Mesendoderm (in vitro differentiated cells): ENCODE measurements around the gene ISG20.

ENCODE experiments used
- DNase-seq: peaks from one replicate; pipeline ENCODE4 v3.0.0; 2013
- H2AK5ac ChIP-seq: 2 replicates; pipeline ENCODE4 v1.6.1; 2013; ENCODE audit warnings: low read length, inconsistent platforms
- H2BK120ac ChIP-seq: 2 replicates; pipeline ENCODE4 v1.6.1; 2013; ENCODE audit warnings: low read depth, mild to moderate bottlenecking, low read length, moderate library complexity, mixed read lengths
- H2BK15ac ChIP-seq: replicated peaks from 2 replicates; pipeline ENCODE4 v1.6.1; 2013; ENCODE audit warnings: low read depth, mild to moderate bottlenecking, moderate library complexity
- H2BK5ac ChIP-seq: 2 replicates; pipeline ENCODE4 v1.6.1; 2013; ENCODE audit warnings: low read length, inconsistent platforms
- H3K18ac ChIP-seq: 2 replicates; pipeline ENCODE4 v1.6.1; 2013; ENCODE audit warnings: mild to moderate bottlenecking, low read length, mixed read lengths
- H3K23ac ChIP-seq: one replicate; pipeline ENCODE4 v1.6.1; 2013; ENCODE audit warnings: low read length
- H3K27ac ChIP-seq: 2 replicates; pipeline ENCODE4 v1.5.1; 2013; ENCODE audit warnings: low read depth, mild to moderate bottlenecking, inconsistent platforms, low read length, moderate library complexity
- H3K27me3 ChIP-seq: 2 replicates; pipeline ENCODE4 v1.6.1; 2013; ENCODE audit warnings: low read length, control low read depth, mild to moderate bottlenecking, inconsistent platforms; ENCODE audit not compliant: insufficient read depth, poor library complexity
- H3K36me3 ChIP-seq: 2 replicates; pipeline ENCODE4 v1.6.1; 2013; ENCODE audit warnings: low read length, inconsistent platforms; ENCODE audit not compliant: control insufficient read depth, insufficient read depth
- H3K4ac ChIP-seq: one replicate; pipeline ENCODE4 v1.6.1; 2013; ENCODE audit warnings: low read depth, mild to moderate bottlenecking, low read length, moderate library complexity
- H3K4me1 ChIP-seq: 2 replicates; pipeline ENCODE4 v1.6.1; 2013; ENCODE audit warnings: low read depth, low read length, inconsistent platforms; ENCODE audit not compliant: control insufficient read depth
- H3K4me2 ChIP-seq: 2 replicates; pipeline ENCODE4 v1.6.1; 2013; ENCODE audit warnings: low read length
- H3K4me3 ChIP-seq: 2 replicates; pipeline ENCODE4 v1.5.1; 2013; ENCODE audit warnings: mild to moderate bottlenecking, low read length
- H3K56ac ChIP-seq: one replicate; pipeline ENCODE4 v1.6.1; 2013; ENCODE audit warnings: low read length
- H3K79me1 ChIP-seq: 2 replicates; pipeline ENCODE4 v1.6.1; 2013; ENCODE audit warnings: low read length, inconsistent platforms
- H3K79me2 ChIP-seq: 2 replicates; pipeline ENCODE4 v1.6.1; 2013; ENCODE audit warnings: mild to moderate bottlenecking, low read length; ENCODE audit not compliant: control insufficient read depth, insufficient read depth
- H3K9ac ChIP-seq: 2 replicates; pipeline ENCODE4 v1.6.1; 2013; ENCODE audit warnings: low read length, inconsistent platforms
- H4K5ac ChIP-seq: one replicate; pipeline ENCODE4 v1.6.1; 2013; ENCODE audit warnings: low read length
- H4K8ac ChIP-seq: one replicate; pipeline ENCODE4 v1.6.1; 2013; ENCODE audit warnings: low read depth, mild to moderate bottlenecking, control low read depth, low read length, moderate library complexity
- WGBS: extraction: QIAGEN DNeasy Blood & Tissue Kit; methylation state at CpG from one replicate; pipeline ENCODE4 v1.1.7; 2013; ENCODE audit warnings: low lambda C conversion rate, missing lambda C conversion rate; ENCODE audit not compliant: insufficient coverage; ENCODE audit errors: extremely low coverage; 5-methylcytosine and 5-hydroxymethylcytosine counted together

The ISG20 gene

GRCh38 chr15:88624971-88625490 is 13.8 kb upstream of the ISG20 start:
- Histone ChIP-seq H3K56ac (no peak overlapping the region), H2BK15ac (no peak overlapping the region), H3K4me1 (peaks cover 10% of the 10 kb centered on the region), H3K9ac (no peak overlapping the region), H3K4me3 (no peak overlapping the region), H3K4me2 (no peak overlapping the region), H3K79me1 (peaks cover 36% of the 10 kb centered on the region), H4K8ac (no peak overlapping the region), H2AK5ac (no peak overlapping the region), H2BK120ac (no peak overlapping the region), H3K27ac (no peak overlapping the region), H3K18ac (no peak overlapping the region), H3K27me3 (no peaks in the 10 kb centered on the region), H4K5ac (no peak overlapping the region), H3K79me2 (peaks cover 74% of the 10 kb centered on the region), H3K4ac (no peak overlapping the region), H2BK5ac (no peak overlapping the region), H3K23ac (no peak overlapping the region), H3K36me3 (peaks cover 25% of the 10 kb centered on the region)
- WGBS, result no CpG with 5 or more reads among the region's 9 CpGs
- no peak for DNase-seq

DNA sequence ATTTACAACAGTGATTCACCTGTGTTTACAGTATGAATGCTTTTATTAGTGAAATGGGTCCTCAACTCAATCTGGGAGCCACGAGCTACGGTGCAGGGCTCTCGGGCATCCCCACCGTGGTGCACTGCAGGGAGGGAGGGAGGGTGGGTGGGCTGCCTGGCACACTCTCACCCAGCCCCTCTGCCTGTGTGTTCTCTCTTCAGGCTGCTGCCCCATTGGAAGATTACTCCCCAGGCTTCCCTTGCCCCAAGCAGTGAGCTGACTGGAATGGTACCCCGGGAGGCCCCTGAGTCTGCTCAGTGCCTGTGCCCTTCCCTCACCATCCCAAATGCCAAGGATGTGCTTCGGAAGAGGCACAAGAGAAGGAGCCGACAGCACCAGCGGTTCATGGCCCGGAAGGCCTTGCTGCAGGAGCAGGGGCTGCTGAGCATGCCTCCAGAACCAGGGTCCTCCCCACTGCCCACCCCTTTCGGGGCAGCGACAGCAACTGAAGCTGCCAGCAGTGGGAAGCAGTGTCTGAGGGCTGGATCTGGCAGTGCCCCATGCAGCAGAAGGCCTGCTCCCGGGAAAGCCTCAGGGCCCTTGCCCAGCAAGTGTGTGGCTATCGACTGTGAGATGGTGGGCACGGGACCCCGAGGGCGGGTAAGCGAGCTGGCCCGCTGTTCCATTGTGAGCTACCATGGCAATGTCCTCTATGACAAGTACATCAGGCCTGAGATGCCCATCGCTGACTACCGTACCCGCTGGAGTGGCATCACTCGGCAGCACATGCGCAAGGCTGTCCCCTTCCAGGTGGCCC is 12.7 kb upstream of the ISG20 start:
- Histone ChIP-seq H3K56ac (no peak overlapping the region), H3K9ac (no peak overlapping the region), H3K36me3 (peaks cover 29% of the 10 kb centered on the region)

GRCh38 chr15:88627463-88627862 is 11.4 kb upstream of the ISG20 start:
- H3K36me3 ChIP-seq, result peaks cover 30% of the 10 kb centered on the region
- H3K4me1 ChIP-seq, result peaks cover 8% of the 10 kb centered on the region
- DNase-seq, result no peak
- H3K4me2 ChIP-seq, result no peak overlapping the region
- no peak overlapping the region for H3K27ac ChIP-seq
- H3K79me2 ChIP-seq, result peaks cover 66% of the 10 kb centered on the region
- H3K18ac ChIP-seq, result no peak overlapping the region
- no peak overlapping the region for H3K4me3 ChIP-seq
- H4K8ac ChIP-seq, result no peak overlapping the region
- WGBS, result no CpG with 5 or more reads among the region's 1 CpG
- H3K79me1 ChIP-seq, result peaks cover 41% of the 10 kb centered on the region
- H3K56ac ChIP-seq, result no peak overlapping the region
- H2BK120ac ChIP-seq, result no peak overlapping the region
- no peak overlapping the region for H2BK5ac ChIP-seq
- H4K5ac ChIP-seq, result no peak overlapping the region
- no peak overlapping the region for H2AK5ac ChIP-seq
- H3K4ac ChIP-seq, result no peak overlapping the region
- H3K9ac ChIP-seq, result no peak overlapping the region
- H2BK15ac ChIP-seq, result no peak overlapping the region
- H3K27me3 ChIP-seq, result no peaks in the 10 kb centered on the region
- no peak overlapping the region for H3K23ac ChIP-seq

More for the DNA sequence above, 12.7 kb upstream of the ISG20 start:
- Histone ChIP-seq H3K23ac (no peak overlapping the region), H2BK15ac (no peak overlapping the region), H3K18ac (no peak overlapping the region), H4K5ac (no peak overlapping the region), H2BK120ac (no peak overlapping the region), H3K4ac (no peak overlapping the region), H4K8ac (no peak overlapping the region), H3K4me2 (no peak overlapping the region), H3K4me1 (peaks cover 8% of the 10 kb centered on the region), H2BK5ac (no peak overlapping the region), H3K27me3 (no peaks in the 10 kb centered on the region), H3K4me3 (no peak overlapping the region), H2AK5ac (no peak overlapping the region), H3K79me2 (peaks cover 78% of the 10 kb centered on the region), H3K79me1 (peaks cover 37% of the 10 kb centered on the region), H3K27ac (no peak overlapping the region)
- DNase-seq, result no peak
- WGBS, result no CpG with 5 or more reads among the region's 23 CpGs

DNA sequence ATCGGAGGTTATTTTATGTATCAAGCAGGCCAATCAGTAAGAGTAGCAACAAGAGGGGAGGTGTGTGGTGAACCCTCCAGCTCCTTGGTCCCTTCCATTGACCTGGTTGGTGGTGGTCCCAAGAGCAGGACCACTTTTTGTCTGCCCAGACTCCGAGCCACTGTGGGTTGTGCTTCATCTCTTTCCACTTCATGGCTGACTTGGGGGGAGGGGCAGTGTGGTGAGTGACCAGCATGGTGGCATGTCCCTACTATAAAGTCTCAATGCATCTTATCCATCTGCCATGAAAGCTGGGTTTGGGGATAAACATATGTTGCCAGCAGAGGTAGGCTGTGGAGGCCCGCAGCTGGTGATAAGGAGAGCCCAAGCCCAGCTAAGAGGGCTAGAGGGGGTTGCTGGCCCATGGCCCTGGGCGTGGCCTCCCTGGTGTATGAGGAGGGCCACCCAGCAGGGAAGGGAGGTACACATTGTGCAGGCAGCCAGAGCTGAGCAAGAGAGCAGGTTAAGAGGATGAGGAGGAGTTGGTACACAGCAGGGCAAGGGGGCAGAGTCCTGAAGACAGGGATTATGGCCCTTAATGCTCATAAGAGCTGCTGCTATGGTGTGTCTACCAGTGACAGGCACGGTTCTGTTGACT is 10.7 kb upstream of the ISG20 start:
- no peak overlapping the region for H3K27ac ChIP-seq

DNA sequence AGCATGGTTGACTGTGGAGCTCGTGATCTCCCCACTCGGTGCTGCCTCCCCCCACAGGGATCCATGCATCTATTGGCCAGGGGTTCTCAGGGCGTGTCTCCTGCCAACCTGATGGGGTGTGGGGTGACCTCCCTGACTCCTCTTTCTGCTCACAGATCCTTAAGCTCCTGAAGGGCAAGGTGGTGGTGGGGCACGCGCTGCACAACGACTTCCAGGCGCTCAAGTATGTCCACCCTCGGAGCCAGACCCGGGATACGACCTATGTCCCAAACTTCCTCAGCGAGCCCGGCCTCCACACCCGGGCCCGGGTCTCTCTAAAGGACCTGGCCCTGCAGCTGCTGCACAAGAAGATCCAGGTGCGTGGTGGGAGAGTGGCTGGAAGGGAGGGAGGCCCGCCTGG is 9.7 kb upstream of the ISG20 start:
- Histone ChIP-seq H4K8ac (no peak overlapping the region), H3K23ac (no peak overlapping the region), H3K4me1 (peaks cover under 1% of the 10 kb centered on the region), H3K4me2 (no peak overlapping the region), H3K4ac (no peak overlapping the region), H3K36me3 (peaks cover 27% of the 10 kb centered on the region), H3K79me2 (peaks cover 50% of the 10 kb centered on the region), H2AK5ac (no peak overlapping the region), H2BK15ac (no peak overlapping the region), H3K27me3 (no peaks in the 10 kb centered on the region), H3K18ac (no peak overlapping the region), H2BK5ac (no peak overlapping the region), H3K27ac (no peak overlapping the region), H2BK120ac (no peak overlapping the region), H3K4me3 (no peak overlapping the region), H4K5ac (no peak overlapping the region), H3K56ac (no peak overlapping the region), H3K9ac (no peak overlapping the region), H3K79me1 (peaks cover 36% of the 10 kb centered on the region)
- DNase-seq, result no peak
- WGBS, result no CpG with 5 or more reads among the region's 16 CpGs

More for the DNA sequence above, 10.7 kb upstream of the ISG20 start:
- Histone ChIP-seq H2BK120ac (no peak overlapping the region), H2BK15ac (no peak overlapping the region), H3K9ac (no peak overlapping the region), H3K36me3 (peaks cover 30% of the 10 kb centered on the region), H3K56ac (no peak overlapping the region), H3K79me2 (peaks cover 59% of the 10 kb centered on the region), H4K5ac (no peak overlapping the region), H3K4ac (no peak overlapping the region), H3K4me1 (peaks cover 8% of the 10 kb centered on the region), H4K8ac (no peak overlapping the region), H2AK5ac (no peak overlapping the region), H2BK5ac (no peak overlapping the region), H3K4me2 (no peak overlapping the region), H3K27me3 (no peaks in the 10 kb centered on the region), H3K18ac (no peak overlapping the region), H3K4me3 (no peak overlapping the region), H3K23ac (no peak overlapping the region), H3K79me1 (peaks cover 41% of the 10 kb centered on the region)
- WGBS, result no CpG with 5 or more reads among the region's 5 CpGs
- no peak for DNase-seq
